Neuron (in vitro differentiated cells): ENCODE measurements around the gene TIMM44.

ENCODE experiments used
- H2AFZ ChIP-seq: one replicate; pipeline ENCODE4 v1.6.1; 2013; ENCODE audit warnings: low read depth, mild to moderate bottlenecking, inconsistent platforms, low read length, moderate library complexity
- H3K27me3 ChIP-seq: one replicate; pipeline ENCODE4 v1.6.1; 2013; ENCODE audit warnings: low read length; ENCODE audit not compliant: insufficient read depth
- H3K36me3 ChIP-seq: one replicate; pipeline ENCODE4 v1.6.1; 2013; ENCODE audit warnings: low read length; ENCODE audit not compliant: insufficient read depth
- H3K4me1 ChIP-seq: one replicate; pipeline ENCODE4 v1.6.1; 2013; ENCODE audit warnings: low read length; ENCODE audit not compliant: insufficient read depth
- H3K4me3 ChIP-seq: 2 replicates; pipeline ENCODE4 v1.5.1; 2013; ENCODE audit warnings: mild to moderate bottlenecking, low read length, moderate library complexity
- H3K9me3 ChIP-seq: one replicate; pipeline ENCODE4 v1.6.1; 2013; ENCODE audit warnings: low read length

The TIMM44 gene

DNA sequence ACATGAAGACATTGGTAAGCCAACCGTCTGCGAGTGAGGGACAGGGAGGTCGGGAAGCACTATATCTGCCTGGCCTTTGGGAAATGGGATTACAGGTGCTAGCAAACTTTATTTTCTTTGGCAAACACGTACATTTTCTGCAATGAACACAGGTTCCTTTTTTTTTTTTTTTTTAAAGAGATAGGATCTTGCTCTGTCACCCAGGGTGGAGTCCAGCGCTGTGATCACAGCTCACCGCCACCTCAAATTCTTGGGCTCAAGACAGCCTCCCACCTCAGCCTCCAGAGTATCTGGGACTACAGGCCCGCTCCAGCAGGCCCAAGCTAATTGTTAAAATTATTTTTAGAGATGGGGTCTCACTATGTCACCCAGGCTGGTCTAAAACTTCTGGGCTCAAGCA is 37.7 kb upstream of the TIMM44 start:
- peaks cover 98% of the 10 kb centered on the region for H3K36me3 ChIP-seq
- H3K4me3 ChIP-seq, result no peak overlapping the region
- H3K9me3 ChIP-seq, result no peaks in the 10 kb centered on the region
- H3K4me1 ChIP-seq, result no peaks in the 10 kb centered on the region
- H3K27me3 ChIP-seq, result no peaks in the 10 kb centered on the region
- no peak overlapping the region for H2AFZ ChIP-seq

DNA sequence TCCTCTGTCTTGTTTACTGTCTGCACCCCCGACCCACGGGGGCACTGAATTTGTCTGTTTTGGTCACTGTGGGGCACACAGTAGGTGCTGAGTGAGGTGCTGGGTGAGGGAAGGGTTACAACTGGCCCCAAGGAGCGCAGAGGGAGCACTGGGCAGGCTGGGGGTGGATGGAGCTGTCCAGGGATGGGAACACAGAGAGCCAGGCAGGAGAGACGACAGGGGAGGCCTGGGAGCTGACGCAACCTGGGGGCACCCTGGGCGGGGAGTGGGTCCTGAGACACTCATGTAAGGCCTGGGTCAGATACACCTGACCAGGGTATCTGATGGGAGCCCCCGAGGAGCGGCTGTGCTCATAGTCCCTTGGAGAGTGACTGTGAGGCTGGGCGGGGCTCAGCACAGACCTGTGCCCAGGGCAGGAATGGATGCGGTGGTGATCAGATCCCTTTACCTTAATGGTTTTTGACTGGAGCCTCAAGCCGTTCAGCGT is 37.2 kb upstream of the TIMM44 start:
- Histone ChIP-seq H3K36me3 (peaks cover 93% of the 10 kb centered on the region), H3K4me3 (no peak overlapping the region), H3K9me3 (no peaks in the 10 kb centered on the region), H2AFZ (no peak overlapping the region), H3K27me3 (no peaks in the 10 kb centered on the region), H3K4me1 (no peaks in the 10 kb centered on the region)

DNA sequence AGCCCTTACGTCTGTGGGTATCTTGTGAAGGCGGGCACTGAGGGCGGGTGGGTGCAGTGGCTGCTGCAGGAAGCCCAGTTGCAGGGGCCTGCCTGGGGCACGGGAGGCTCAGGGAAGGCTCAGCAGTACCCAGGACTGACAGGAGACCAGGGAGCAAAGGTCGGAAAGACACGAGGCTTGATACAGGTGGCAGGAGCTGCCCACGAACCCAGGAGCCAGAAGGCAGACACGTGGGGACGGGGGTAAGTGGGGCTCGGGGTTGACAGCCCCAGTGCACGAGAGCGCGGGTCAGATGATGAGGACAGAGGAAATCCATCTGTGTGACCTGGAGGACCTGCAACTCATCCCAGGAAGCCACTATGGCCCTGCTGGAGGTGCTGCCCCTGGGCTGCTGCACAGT is 36.7 kb upstream of the TIMM44 start:
- no peak overlapping the region for H2AFZ ChIP-seq
- no peaks in the 10 kb centered on the region for H3K9me3 ChIP-seq
- H3K36me3 ChIP-seq, result peaks cover 92% of the 10 kb centered on the region
- no peaks in the 10 kb centered on the region for H3K27me3 ChIP-seq
- no peaks in the 10 kb centered on the region for H3K4me1 ChIP-seq
- H3K4me3 ChIP-seq, result no peak overlapping the region

DNA sequence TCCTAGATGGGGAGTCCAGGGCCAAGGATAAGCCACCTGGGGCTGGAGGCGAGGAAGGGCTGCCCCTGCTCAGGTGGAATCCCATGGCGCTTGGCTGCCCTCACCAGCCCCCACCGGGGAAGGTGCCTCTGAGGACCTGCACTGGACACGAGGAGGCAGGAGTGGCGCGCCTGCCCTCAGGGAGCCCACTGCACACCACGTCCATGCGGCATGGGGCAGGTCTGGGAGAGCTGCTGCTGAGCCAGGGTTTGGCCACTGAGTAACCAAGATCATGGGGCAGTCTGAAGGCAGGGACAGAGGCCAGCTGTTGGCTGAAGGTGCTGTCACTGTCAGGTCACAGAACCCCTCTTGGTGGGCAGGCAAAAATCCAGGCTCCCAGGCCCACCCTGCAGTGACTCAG is 36.1 kb upstream of the TIMM44 start:
- H3K4me1 ChIP-seq, result no peaks in the 10 kb centered on the region
- H3K36me3 ChIP-seq, result peaks cover 94% of the 10 kb centered on the region
- H3K4me3 ChIP-seq, result no peak overlapping the region

DNA sequence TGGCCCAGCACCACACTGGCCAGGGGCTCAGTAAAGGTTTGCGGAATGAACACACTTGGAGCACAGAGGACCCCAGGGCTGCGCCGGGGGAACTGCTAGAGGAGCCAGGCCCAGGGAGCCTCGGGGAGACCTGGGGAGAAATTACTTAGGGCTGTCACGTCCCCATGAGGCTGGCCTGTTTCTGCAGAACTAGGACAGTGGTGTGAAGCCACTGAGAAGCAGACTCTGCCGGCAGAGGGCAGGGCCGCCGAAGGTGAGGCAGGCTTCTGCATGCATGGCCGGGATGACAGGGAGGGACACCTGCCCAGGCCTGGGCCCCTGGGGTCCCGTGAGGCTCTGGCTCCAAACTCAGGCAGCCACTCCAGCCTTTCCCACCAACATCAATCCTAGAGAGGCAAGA is 35.5 kb upstream of the TIMM44 start:
- Histone ChIP-seq H2AFZ (no peak overlapping the region), H3K36me3 (peaks cover 94% of the 10 kb centered on the region), H3K27me3 (no peaks in the 10 kb centered on the region), H3K4me3 (no peak overlapping the region), H3K9me3 (no peaks in the 10 kb centered on the region), H3K4me1 (no peaks in the 10 kb centered on the region)

More for the DNA sequence above, 36.1 kb upstream of the TIMM44 start:
- H2AFZ ChIP-seq, result no peak overlapping the region
- H3K27me3 ChIP-seq, result no peaks in the 10 kb centered on the region
- no peaks in the 10 kb centered on the region for H3K9me3 ChIP-seq

DNA sequence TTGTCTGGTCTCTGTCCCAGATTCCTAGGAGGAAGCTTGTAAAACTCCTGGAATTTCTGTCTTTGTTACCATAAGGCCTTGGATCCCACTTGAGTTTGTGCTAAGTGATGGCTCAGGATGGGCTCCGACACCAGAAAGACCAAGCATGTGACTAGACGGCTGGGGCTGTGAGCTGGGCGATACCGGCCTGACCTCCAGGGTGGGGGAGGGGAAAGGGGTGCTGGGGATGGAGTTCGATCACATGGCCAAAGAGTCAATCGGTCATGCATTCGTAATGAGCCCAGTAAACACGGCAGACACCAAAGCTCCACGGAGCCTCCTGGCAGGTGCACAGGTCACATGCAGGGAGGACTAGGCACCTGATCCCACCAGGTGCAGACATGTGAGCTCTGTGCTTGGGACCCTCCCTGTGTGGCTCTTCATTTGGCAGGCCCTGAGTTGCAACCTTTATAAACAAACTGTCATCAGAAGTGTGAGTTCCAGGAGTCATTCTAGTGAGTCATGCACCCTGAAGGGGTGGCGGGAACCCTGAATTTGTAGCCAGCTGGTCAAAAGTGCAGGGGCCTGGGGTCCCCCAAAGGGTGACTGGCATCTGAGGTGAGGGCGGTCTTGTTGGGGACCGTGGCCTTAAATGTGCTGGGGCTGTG is 34.8 kb upstream of the TIMM44 start:
- Histone ChIP-seq H2AFZ (no peak overlapping the region), H3K4me3 (no peak overlapping the region), H3K4me1 (no peaks in the 10 kb centered on the region), H3K27me3 (no peaks in the 10 kb centered on the region), H3K36me3 (peaks cover 94% of the 10 kb centered on the region), H3K9me3 (no peaks in the 10 kb centered on the region)

DNA sequence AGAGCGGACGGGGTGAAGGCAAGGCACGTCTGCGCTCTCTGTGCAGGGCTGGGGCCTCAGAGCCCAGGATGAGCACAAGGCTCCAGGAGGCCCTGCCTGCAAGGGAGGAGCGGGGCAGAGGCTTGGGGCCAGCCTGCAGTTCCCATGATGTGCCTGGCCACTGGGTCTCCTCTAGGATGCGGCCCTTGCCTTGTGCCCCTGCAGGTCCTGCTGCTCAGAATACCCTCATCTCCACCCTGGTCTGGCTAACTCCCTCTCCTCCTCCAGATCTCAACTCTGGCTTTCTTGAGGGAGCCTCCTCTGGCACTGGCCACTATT is 34.2 kb upstream of the TIMM44 start:
- no peak overlapping the region for H2AFZ ChIP-seq
- no peak overlapping the region for H3K4me3 ChIP-seq
- peaks cover 88% of the 10 kb centered on the region for H3K36me3 ChIP-seq
- no peaks in the 10 kb centered on the region for H3K4me1 ChIP-seq
- H3K9me3 ChIP-seq, result no peaks in the 10 kb centered on the region
- H3K27me3 ChIP-seq, result no peaks in the 10 kb centered on the region

DNA sequence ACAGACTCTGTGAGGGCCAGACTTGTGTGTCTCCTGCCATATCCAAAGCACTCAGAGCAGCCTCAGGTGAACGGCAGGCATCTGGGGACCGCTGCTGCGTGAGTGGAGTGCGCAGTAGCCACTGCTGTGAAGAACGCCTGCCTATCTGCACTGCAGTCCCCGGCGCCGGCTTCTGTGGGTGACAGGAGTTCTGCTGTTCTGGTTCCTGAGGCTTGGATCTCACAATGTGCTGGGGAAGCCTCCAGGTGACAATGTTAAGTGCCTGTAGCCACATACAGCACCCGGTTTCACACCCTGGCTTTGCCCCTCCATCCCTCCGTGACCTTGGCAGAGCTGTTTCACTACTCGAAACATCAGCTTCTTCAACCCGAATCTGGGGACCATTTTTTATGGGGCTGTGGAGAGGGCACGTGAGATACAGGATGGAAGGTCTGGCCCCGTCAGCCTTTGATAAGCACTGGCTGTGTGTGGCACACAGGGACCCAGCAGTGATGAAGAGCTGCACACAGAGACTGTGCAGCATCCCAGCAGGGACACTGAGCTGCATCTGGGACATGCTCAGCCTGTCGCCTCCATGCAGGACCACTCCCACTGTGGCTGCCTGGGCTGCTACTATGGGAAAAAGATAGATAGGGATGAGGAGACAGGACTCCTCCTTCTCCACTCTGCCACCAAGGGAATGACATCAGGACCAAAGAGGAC is 33.7 kb upstream of the TIMM44 start:
- H2AFZ ChIP-seq, result no peak overlapping the region
- H3K27me3 ChIP-seq, result no peaks in the 10 kb centered on the region
- no peaks in the 10 kb centered on the region for H3K4me1 ChIP-seq
- H3K4me3 ChIP-seq, result no peak overlapping the region
- peaks cover 85% of the 10 kb centered on the region for H3K36me3 ChIP-seq
- H3K9me3 ChIP-seq, result no peaks in the 10 kb centered on the region

DNA sequence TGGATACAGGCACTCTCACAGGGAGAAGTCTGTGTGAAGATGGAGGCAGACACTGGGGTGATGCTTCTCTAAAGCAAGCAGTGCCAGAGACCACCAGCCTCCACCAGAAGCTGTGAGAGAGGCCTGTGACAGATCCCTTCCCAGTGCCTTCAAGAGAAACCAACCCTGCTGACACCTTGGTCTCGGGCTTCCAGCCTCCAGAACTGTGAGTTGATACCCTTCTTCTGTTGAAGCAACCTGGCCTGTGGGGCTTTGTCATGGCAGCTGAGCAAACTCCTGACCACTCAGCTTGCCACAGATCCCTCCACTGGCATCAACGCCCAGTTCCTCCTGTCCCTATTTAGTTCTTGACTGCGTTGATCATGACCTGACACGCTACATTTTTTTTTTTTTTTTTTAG is 33.0 kb upstream of the TIMM44 start:
- Histone ChIP-seq H3K4me3 (no peak overlapping the region), H3K36me3 (peaks cover 85% of the 10 kb centered on the region), H3K27me3 (no peaks in the 10 kb centered on the region), H2AFZ (no peak overlapping the region), H3K9me3 (no peaks in the 10 kb centered on the region), H3K4me1 (no peaks in the 10 kb centered on the region)

DNA sequence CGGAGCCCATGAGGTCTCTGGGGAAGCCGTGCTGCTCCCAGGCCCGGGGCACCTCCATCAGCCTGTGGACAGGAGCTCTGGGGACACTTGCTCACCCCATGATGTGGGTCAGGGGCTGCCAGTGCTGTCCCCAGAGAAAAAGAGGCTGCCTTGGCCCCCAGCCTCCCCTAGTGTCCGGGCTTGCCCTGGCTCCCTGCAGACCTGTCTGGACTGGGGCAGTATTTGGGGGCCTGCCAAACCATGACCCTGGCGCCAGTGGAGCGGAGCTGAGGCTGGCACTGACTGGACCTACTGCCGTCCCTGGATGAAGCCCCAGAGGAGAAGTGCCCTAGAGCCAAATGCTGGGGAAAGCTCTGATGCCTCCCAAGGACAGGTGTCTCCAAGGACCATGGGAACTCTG is 31.6 kb upstream of the TIMM44 start:
- Histone ChIP-seq H3K9me3 (no peaks in the 10 kb centered on the region), H3K27me3 (no peaks in the 10 kb centered on the region), H3K4me1 (no peaks in the 10 kb centered on the region), H3K36me3 (peaks cover 76% of the 10 kb centered on the region), H3K4me3 (no peak overlapping the region), H2AFZ (no peak overlapping the region)

DNA sequence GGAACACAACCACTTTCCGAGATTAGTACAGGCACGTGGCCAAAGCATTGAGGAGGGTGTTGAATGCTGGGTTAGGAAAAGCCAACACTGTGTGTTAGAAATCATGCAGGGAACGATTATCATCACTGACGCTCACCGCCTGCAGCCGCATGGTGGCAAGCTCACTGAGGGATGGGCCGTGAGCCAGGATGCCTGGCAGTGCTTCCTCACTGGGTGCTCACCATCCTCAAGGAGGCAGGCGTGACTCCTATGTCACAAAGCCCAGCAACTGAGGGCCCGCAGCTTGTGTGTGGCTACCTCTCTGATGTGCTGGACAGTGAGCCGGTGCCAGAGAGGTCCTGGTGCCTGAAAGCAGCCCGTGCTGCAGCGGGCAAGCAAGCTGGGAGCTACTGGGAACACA is 30.4 kb upstream of the TIMM44 start:
- H3K27me3 ChIP-seq, result no peaks in the 10 kb centered on the region
- no peaks in the 10 kb centered on the region for H3K4me1 ChIP-seq
- no peaks in the 10 kb centered on the region for H3K9me3 ChIP-seq
- peaks cover 72% of the 10 kb centered on the region for H3K36me3 ChIP-seq
- no peak overlapping the region for H2AFZ ChIP-seq
- H3K4me3 ChIP-seq, result no peak overlapping the region

DNA sequence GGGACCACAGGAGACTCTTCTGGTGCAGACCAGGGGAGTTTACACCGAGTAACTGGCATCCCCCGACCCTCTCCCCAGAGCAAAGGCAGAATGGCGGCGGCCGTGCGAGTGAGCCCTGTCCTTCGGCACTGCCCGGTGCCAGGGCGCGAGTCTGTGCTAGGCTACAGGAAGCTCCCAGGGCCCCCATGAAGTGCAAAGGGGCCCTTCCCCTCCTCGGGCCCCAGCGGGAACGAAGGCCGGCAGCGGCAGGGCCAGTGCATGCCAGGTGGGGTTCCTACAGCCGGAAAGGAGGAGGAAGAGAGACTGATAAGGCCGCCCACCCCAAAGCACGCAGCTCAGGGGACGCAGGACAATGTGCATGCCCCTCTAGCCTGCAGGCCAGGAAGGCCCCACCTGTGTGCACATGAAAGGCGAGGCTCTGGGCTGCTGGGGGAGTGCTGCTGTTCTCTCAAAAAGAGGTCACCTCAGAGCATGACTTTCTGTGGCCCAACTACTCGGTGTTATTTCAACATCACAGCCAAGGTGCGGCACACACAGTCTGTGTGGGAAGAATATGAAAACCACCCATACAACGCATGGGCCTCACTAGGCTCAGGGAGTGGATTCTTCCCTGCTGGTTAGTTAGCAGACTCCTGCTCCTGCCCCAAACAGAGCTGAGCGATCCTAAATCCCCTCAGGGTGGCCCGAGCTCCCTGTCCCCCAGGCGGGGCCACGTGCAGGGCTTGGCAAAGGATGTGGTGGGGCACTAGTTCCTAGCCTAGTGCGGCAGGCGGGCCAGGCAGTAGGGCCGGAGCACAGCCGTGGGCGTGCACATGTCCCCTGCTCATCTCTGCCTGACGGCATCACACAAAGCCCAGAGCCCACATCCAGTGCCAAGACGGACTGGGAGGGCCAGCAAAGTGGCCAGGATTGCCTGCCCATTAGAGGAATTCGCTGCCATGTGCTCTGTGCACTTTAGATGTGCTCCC is 28.4 kb upstream of the TIMM44 start:
- H2AFZ ChIP-seq, result no peak overlapping the region
- no peaks in the 10 kb centered on the region for H3K27me3 ChIP-seq
- no peaks in the 10 kb centered on the region for H3K9me3 ChIP-seq
- H3K4me3 ChIP-seq, result no peak overlapping the region
- H3K36me3 ChIP-seq, result peaks cover 72% of the 10 kb centered on the region
- H3K4me1 ChIP-seq, result no peaks in the 10 kb centered on the region
